Measurements from ENCODE around the gene DNMBP. TPM values are rescaled to one million over a fixed set of nuclear protein-coding genes. Genes with fewer than 3 reads are reported as not detected.

The DNMBP gene
- total and polyA plus RNA-seq, 7 donors = 15.0 to 21.6 (median 18.6) TPM

GRCh38 chr10:100045592-100045991, 35.8 kb upstream of the DNMBP start:
- no peak overlapping the region for H3K4me3 ChIP-seq
- peaks cover 0 to 9% (median 2%) of the 10 kb centered on the region in 4 donors for H3K4me1 ChIP-seq
- intact Hi-C loops (cut with DNase I) = loop anchor here (2.0 to 5.0 kb wide), 3 partner anchors 35 to 138 kb away; no protein-coding TSS in a partner anchor
- no peaks in the 10 kb centered on the region for H3K27me3 ChIP-seq
- DNase-seq = no peak
- no peak overlapping the region for H3K27ac ChIP-seq
- H3K36me3 ChIP-seq = no peaks in the 10 kb centered on the region
- TF ChIP-seq EP300 (IDR thresholded peaks at IDR 0.05) = no peak
- no peak for TF ChIP-seq POLR2AphosphoS5 (IDR thresholded peaks at IDR 0.05)
- TF ChIP-seq CTCF (IDR thresholded peaks at IDR 0.05) = no peak
- no peak for TF ChIP-seq POLR2A (IDR thresholded peaks at IDR 0.05)
- H3K9me3 ChIP-seq = no peaks in the 10 kb centered on the region
- WGBS, 2 donors = 63 to 80% methylated on average over 2 of the region's 2 CpGs

GRCh38 chr10:100043796-100044195, 34.0 kb upstream of the DNMBP start:
- intact Hi-C loops (cut with DNase I) = loop anchor here (2.0 kb wide), 1 partner anchor 33 kb away; no protein-coding TSS in a partner anchor

GRCh38 chr10:100043344-100043743, 33.6 kb upstream of the DNMBP start:
- no peaks in the 10 kb centered on the region for H3K9me3 ChIP-seq
- no peaks in the 10 kb centered on the region for H3K27me3 ChIP-seq
- no peak for DNase-seq
- no peak overlapping the region for H3K4me3 ChIP-seq
- no peaks in the 10 kb centered on the region for H3K36me3 ChIP-seq
- H3K27ac ChIP-seq = peak overlapping the region; percentile 38 to 61 (median 48)
- no peak for TF ChIP-seq POLR2AphosphoS5 (IDR thresholded peaks at IDR 0.05)
- TF ChIP-seq CTCF (IDR thresholded peaks at IDR 0.05) = no peak
- no peak for TF ChIP-seq POLR2A (IDR thresholded peaks at IDR 0.05)
- no peak for TF ChIP-seq EP300 (IDR thresholded peaks at IDR 0.05)
- 66 to 81% methylated on average over 2 of the region's 2 CpGs for WGBS, 2 donors
- intact Hi-C loops (cut with DNase I) = no loop called here
- peaks cover 0 to 9% (median 2%) of the 10 kb centered on the region in 4 donors for H3K4me1 ChIP-seq

More at GRCh38 chr10:100043796-100044195, 34.0 kb upstream of the DNMBP start:
- DNase-seq = peak; percentile 77
- Histone ChIP-seq H3K9me3 (no peaks in the 10 kb centered on the region), H3K27me3 (no peaks in the 10 kb centered on the region), H3K4me3 (no peak overlapping the region), H3K27ac (peak overlapping the region; percentile 38 to 61 (median 48)), H3K36me3 (no peaks in the 10 kb centered on the region), H3K4me1 (peaks cover 0 to 9% (median 2%) of the 10 kb centered on the region in 4 donors)
- WGBS, 2 donors = 43 to 46% methylated on average over 3 of the region's 3 CpGs
- TF ChIP-seq POLR2A (IDR thresholded peaks at IDR 0.05) = no peak
- TF ChIP-seq POLR2AphosphoS5 (IDR thresholded peaks at IDR 0.05) = no peak
- TF ChIP-seq CTCF (IDR thresholded peaks at IDR 0.05) = no peak
- TF ChIP-seq EP300 (IDR thresholded peaks at IDR 0.05) = no peak

- no peak for TF ChIP-seq EP300 (IDR thresholded peaks at IDR 0.05)
- no peak for TF ChIP-seq CTCF (IDR thresholded peaks at IDR 0.05)
- TF ChIP-seq POLR2AphosphoS5 (IDR thresholded peaks at IDR 0.05) = no peak
- no peak for TF ChIP-seq POLR2A (IDR thresholded peaks at IDR 0.05)
- WGBS, 2 donors = 85 to 88% methylated on average over 2 of the region's 2 CpGs
- intact Hi-C loops (cut with DNase I) = no loop called here
- Histone ChIP-seq H3K9me3 (no peaks in the 10 kb centered on the region), H3K27ac (no peak overlapping the region), H3K27me3 (no peaks in the 10 kb centered on the region), H3K4me3 (no peak overlapping the region), H3K36me3 (no peaks in the 10 kb centered on the region), H3K4me1 (peaks cover 0 to 9% (median 2%) of the 10 kb centered on the region in 4 donors)
- DNase-seq = no peak
Observed at GRCh38 chr10:100041306-100042002, 31.7 kb upstream of the DNMBP start.

Data from sigmoid colon (tissue), 7 donors.